Astrocyte of the spinal cord (primary cell): ENCODE measurements around the gene SYT1.

ENCODE experiments used
- DNase-seq: peaks from one replicate; pipeline ENCODE4 v3.0.0; 2011; ENCODE audit warnings: low read depth, low spot score
- H3K4me3 ChIP-seq: 2 replicates; pipeline ENCODE4 v1.5.1; 2011; ENCODE audit warnings: low read depth, mild to moderate bottlenecking, low read length, moderate library complexity
- CTCF ChIP-seq: IDR thresholded peaks from 2 replicates; pipeline ENCODE4 v1.5.1; 2012; ENCODE audit warnings: low read depth, mild to moderate bottlenecking, low read length, inconsistent platforms
- in situ Hi-C: cut with HindIII; loops from 2 replicates; pipeline ENCODE4 v1.10.0; 2017; ENCODE audit warnings: low sequenced_read_pairs

The SYT1 gene

DNA sequence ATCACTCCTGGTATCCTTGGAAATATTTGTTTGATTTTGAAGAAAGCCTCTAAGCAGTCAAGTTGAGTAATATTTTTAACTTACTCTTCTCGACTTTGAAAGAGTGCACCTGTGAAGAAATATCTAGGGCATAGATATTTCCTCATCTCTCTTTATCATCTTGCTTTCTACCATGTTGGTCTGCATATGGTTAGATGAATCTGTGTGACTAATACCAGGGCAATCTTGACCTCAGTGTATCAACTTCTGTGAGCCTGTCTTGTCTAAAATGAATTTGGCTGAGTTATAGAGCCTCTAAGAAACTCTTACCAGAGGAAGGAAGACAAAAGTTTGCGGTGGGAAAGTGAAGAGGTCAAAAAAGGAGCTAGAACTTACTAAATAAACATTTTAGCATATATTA is 68.4 kb downstream of the SYT1 start:
- no peak for TF ChIP-seq CTCF
- in situ Hi-C loops: no loop called here
- H3K4me3 ChIP-seq: no peak overlapping the region
- no peak for DNase-seq

DNA sequence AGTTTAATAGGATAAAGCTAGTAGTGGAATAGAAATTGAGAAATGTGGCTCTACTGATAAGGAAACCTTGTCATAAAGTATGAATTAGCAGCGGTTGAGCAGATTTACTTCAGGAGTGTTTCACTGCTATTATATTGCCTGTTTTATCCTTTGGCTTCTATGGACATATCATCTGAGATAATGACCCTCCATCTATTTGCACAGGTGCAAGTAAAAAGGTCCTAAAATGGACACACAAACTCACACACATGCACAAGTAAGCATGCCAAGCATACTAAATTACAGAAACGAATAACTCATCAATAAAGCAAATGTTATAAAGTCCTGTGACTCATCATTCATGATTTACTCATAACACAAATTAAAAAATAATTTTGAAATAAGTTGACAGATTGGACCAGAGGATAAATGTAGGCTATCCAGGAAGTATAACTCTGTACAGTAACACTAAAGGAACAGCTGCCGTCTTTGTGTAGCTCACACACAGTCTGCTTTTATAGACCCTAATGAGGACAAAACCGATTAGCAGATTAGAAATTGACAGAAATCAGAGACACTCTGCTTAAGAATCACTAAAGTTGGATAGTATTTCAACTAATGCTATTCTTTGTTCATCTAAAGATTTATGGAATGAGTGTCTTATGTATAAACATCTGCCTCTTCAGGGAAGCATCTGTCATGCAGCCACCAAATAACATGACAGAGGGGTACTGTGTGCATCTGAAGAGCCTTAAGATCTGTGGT is 73.9 kb downstream of the SYT1 start:
- in situ Hi-C loops: no loop called here
- TF ChIP-seq CTCF: no peak
- no peak for DNase-seq
- H3K4me3 ChIP-seq: no peak overlapping the region

DNA sequence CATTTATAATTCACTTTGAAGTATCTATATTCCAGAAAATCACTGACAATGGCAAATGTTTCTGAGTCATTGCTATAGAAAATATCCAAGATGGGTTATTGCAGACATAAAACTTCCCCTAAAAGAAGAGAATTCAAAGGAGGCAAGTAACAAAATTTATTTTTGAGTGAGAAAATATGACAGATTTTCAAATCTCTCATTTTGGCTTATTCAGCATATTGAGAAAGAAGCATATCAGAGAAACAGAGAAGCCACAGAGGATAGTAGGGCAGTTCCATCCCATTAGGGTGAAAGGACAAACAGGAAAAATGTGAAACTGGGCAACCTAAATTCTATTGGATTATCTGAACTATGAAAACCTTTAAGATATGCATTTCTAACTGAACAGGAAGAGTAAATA is 85.0 kb downstream of the SYT1 start:
- in situ Hi-C loops: no loop called here
- H3K4me3 ChIP-seq: no peak overlapping the region
- no peak for TF ChIP-seq CTCF
- DNase-seq: no peak

DNA sequence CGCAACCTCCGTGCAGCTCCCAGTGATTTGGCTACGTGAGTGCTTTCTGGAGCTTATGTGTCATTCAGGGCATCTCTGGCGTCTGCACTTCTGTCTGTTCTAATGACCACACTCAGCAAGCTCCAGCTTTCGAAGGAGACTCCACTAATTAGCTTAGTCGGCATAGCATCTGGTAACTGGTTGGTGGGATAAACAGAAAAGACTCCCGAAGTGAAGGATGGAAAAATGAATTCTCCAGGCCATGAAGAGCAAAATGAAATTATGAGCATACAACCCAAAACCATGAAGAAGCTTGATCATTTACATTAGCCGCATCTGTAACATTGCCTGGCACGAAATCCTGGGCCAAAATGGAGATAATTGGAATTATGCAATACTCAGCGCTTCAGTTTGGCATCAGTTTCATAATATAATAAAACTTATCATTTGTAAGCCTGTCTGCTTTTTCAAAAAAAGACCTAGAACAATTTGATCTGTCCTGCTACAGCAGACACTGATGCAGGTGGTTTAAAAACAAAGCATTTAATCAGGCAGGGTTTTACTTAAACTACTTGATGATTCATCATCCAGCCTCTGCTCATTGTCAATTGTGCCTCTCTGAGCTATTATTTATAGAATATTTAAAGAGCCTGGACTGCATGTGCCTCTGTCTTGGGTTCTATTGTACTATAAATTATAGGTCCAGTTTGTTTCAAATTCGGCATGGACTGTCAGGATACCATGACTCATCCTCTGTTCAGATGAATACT is 87.4 kb downstream of the SYT1 start:
- in situ Hi-C loops: no loop called here
- DNase-seq: peak; percentile 6
- no peak overlapping the region for H3K4me3 ChIP-seq
- TF ChIP-seq CTCF: no peak

GRCh38 chr12:78952552-78952929 is 88.0 kb downstream of the SYT1 start:
- no peak overlapping the region for H3K4me3 ChIP-seq
- TF ChIP-seq CTCF: no peak
- DNase-seq: no peak
- in situ Hi-C loops: no loop called here

DNA sequence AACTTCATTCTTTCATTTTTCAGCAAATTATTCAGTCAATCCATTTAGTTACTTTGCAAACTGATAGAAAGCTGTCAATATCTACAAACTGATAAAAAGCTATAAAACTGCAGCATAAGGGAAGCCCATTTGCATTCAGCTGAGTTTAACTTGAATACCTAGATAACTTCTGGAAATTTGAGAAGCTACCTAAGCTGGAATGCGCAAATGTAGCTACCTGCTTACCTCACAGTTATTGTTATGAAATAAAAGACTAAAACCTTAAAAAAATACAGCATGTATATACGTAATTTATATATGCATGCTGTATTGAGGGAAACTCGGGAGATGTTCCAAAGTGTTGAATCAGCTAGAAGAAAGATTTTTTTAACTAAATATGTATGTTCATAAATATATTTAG is 94.4 kb downstream of the SYT1 start:
- in situ Hi-C loops: no loop called here
- TF ChIP-seq CTCF: no peak
- H3K4me3 ChIP-seq: no peak overlapping the region
- no peak for DNase-seq
